ENCODE measurements around the gene KCNQ5.

- TF ChIP-seq CTCF (conservative IDR thresholded peaks at IDR 0.05 in 1 of 2, IDR thresholded peaks at IDR 0.05 in 1 of 2; ENCODE audit: low read depth in 1 of 2, low read length in 2 of 2) (no peak), EZH2 (IDR thresholded peaks at IDR 0.05; ENCODE audit: low read length, missing control alignments) (no peak)
Measured at GRCh38 chr6:73174646-73175045, 552.8 kb downstream of the KCNQ5 start.
